HEK293 (cell line): ENCODE results near the gene PRKCZ.

Experiments
- PRDM1 ChIP-seq: fragments of 450-650 bp; formaldehyde crosslinking; IDR thresholded peaks from 2 replicates; pipeline ENCODE4; 2016; ENCODE audit warnings: missing biosample characterization, missing genetic modification characterization
- ZBTB17 ChIP-seq: fragments of 450-650 bp; formaldehyde crosslinking; IDR thresholded peaks from 2 replicates; pipeline ENCODE4 v1.5.1; 2016; ENCODE audit warnings: missing biosample characterization, missing genetic modification characterization
- ZNF24 ChIP-seq: fragments of 450-650 bp; formaldehyde crosslinking; IDR thresholded peaks from 2 replicates; pipeline ENCODE4 v1.5.1; 2016; ENCODE audit warnings: missing biosample characterization, missing genetic modification characterization
- ZNF350 ChIP-seq: fragments of 450-650 bp; formaldehyde crosslinking; IDR thresholded peaks from 2 replicates; pipeline ENCODE4 v1.5.0; 2017; ENCODE audit warnings: missing biosample characterization, mild to moderate bottlenecking, missing genetic modification characterization
- ZNF76 ChIP-seq: fragments of 450-650 bp; formaldehyde crosslinking; IDR thresholded peaks from 2 replicates; pipeline ENCODE4; 2016; ENCODE audit warnings: low read depth, missing biosample characterization, missing genetic modification characterization, borderline replicate concordance
- ZNF830 ChIP-seq: fragments of 450-650 bp; IDR thresholded peaks from 2 replicates; pipeline ENCODE4 v1.5.0; 2018; ENCODE audit warnings: missing biosample characterization, missing genetic modification characterization, low read depth, mild to moderate bottlenecking, moderate library complexity
- TF ChIP-seq, protein P1 (sequence below): fragments of 450-650 bp; formaldehyde crosslinking; IDR thresholded peaks from 2 replicates; pipeline ENCODE4 v1.5.0; 2017; ENCODE audit warnings: missing biosample characterization, missing genetic modification characterization, borderline replicate concordance
- TF ChIP-seq, protein P2 (sequence below): fragments of 450-650 bp; formaldehyde crosslinking; IDR thresholded peaks from 2 replicates; pipeline ENCODE4 v1.5.1; 2016; ENCODE audit warnings: missing biosample characterization, missing genetic modification characterization
- TF ChIP-seq, protein P3 (sequence below): fragments of 450-650 bp; formaldehyde crosslinking; IDR thresholded peaks from 2 replicates; pipeline ENCODE4 v1.5.1; 2017; ENCODE audit warnings: missing biosample characterization, missing genetic modification characterization
- TF ChIP-seq, protein P4 (sequence below): fragments of 450-650 bp; formaldehyde crosslinking; IDR thresholded peaks from 2 replicates; pipeline ENCODE4 v1.5.1; 2016; ENCODE audit warnings: missing biosample characterization, missing genetic modification characterization
- TF ChIP-seq, protein P5 (sequence below): fragments of 450-650 bp; formaldehyde crosslinking; IDR thresholded peaks from 2 replicates; pipeline ENCODE4 v1.5.1; 2016; ENCODE audit warnings: missing biosample characterization, missing genetic modification characterization
- TF ChIP-seq, protein P6 (sequence below): fragments of 450-650 bp; formaldehyde crosslinking; IDR thresholded peaks from 2 replicates; pipeline ENCODE4 v1.5.1; 2016; ENCODE audit warnings: missing biosample characterization, missing genetic modification characterization, low read depth
- TF ChIP-seq, protein P7 (sequence below): fragments of 450-650 bp; formaldehyde crosslinking; conservative IDR thresholded peaks from 2 replicates; pipeline ENCODE4 v1.5.1; 2016; ENCODE audit warnings: low read depth, missing biosample characterization, missing genetic modification characterization
- TF ChIP-seq, protein P8 (sequence below): fragments of 450-650 bp; formaldehyde crosslinking; IDR thresholded peaks from 2 replicates; pipeline ENCODE4 v1.5.1; 2016; ENCODE audit warnings: missing biosample characterization, missing genetic modification characterization

DNA sequence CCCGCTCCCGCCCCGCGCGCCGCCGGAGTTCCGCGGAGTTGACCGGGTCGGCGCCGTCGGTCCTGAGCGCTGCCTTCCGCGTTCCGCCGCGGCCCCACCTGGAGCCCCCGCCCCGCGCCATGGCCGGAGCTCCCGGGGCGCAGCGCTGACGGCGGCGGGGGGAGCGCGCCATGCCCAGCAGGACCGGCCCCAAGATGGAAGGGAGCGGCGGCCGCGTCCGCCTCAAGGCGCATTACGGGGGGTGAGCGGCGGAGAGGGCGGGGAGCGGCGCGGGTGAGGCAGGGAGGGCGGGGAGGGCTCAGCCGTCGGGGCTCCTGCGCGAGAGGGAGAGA is 216 bp downstream of the PRKCZ start:
- TF ChIP-seq, protein P1, sequence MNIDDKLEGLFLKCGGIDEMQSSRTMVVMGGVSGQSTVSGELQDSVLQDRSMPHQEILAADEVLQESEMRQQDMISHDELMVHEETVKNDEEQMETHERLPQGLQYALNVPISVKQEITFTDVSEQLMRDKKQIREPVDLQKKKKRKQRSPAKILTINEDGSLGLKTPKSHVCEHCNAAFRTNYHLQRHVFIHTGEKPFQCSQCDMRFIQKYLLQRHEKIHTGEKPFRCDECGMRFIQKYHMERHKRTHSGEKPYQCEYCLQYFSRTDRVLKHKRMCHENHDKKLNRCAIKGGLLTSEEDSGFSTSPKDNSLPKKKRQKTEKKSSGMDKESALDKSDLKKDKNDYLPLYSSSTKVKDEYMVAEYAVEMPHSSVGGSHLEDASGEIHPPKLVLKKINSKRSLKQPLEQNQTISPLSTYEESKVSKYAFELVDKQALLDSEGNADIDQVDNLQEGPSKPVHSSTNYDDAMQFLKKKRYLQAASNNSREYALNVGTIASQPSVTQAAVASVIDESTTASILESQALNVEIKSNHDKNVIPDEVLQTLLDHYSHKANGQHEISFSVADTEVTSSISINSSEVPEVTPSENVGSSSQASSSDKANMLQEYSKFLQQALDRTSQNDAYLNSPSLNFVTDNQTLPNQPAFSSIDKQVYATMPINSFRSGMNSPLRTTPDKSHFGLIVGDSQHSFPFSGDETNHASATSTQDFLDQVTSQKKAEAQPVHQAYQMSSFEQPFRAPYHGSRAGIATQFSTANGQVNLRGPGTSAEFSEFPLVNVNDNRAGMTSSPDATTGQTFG (tag by site-specific recombination): no peak
- TF ChIP-seq, protein P2, sequence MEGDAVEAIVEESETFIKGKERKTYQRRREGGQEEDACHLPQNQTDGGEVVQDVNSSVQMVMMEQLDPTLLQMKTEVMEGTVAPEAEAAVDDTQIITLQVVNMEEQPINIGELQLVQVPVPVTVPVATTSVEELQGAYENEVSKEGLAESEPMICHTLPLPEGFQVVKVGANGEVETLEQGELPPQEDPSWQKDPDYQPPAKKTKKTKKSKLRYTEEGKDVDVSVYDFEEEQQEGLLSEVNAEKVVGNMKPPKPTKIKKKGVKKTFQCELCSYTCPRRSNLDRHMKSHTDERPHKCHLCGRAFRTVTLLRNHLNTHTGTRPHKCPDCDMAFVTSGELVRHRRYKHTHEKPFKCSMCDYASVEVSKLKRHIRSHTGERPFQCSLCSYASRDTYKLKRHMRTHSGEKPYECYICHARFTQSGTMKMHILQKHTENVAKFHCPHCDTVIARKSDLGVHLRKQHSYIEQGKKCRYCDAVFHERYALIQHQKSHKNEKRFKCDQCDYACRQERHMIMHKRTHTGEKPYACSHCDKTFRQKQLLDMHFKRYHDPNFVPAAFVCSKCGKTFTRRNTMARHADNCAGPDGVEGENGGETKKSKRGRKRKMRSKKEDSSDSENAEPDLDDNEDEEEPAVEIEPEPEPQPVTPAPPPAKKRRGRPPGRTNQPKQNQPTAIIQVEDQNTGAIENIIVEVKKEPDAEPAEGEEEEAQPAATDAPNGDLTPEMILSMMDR: no peak
- TF ChIP-seq, protein P3, sequence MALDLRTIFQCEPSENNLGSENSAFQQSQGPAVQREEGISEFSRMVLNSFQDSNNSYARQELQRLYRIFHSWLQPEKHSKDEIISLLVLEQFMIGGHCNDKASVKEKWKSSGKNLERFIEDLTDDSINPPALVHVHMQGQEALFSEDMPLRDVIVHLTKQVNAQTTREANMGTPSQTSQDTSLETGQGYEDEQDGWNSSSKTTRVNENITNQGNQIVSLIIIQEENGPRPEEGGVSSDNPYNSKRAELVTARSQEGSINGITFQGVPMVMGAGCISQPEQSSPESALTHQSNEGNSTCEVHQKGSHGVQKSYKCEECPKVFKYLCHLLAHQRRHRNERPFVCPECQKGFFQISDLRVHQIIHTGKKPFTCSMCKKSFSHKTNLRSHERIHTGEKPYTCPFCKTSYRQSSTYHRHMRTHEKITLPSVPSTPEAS (tag by site-specific recombination): no peak
- no peak for TF ChIP-seq ZNF76 (tag by site-specific recombination)
- TF ChIP-seq, protein P4, sequence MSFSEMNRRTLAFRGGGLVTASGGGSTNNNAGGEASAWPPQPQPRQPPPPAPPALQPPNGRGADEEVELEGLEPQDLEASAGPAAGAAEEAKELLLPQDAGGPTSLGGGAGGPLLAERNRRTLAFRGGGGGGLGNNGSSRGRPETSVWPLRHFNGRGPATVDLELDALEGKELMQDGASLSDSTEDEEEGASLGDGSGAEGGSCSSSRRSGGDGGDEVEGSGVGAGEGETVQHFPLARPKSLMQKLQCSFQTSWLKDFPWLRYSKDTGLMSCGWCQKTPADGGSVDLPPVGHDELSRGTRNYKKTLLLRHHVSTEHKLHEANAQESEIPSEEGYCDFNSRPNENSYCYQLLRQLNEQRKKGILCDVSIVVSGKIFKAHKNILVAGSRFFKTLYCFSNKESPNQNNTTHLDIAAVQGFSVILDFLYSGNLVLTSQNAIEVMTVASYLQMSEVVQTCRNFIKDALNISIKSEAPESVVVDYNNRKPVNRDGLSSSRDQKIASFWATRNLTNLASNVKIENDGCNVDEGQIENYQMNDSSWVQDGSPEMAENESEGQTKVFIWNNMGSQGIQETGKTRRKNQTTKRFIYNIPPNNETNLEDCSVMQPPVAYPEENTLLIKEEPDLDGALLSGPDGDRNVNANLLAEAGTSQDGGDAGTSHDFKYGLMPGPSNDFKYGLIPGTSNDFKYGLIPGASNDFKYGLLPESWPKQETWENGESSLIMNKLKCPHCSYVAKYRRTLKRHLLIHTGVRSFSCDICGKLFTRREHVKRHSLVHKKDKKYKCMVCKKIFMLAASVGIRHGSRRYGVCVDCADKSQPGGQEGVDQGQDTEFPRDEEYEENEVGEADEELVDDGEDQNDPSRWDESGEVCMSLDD: no peak
- no peak for TF ChIP-seq PRDM1 (tag by site-specific recombination)
- TF ChIP-seq, protein P5, sequence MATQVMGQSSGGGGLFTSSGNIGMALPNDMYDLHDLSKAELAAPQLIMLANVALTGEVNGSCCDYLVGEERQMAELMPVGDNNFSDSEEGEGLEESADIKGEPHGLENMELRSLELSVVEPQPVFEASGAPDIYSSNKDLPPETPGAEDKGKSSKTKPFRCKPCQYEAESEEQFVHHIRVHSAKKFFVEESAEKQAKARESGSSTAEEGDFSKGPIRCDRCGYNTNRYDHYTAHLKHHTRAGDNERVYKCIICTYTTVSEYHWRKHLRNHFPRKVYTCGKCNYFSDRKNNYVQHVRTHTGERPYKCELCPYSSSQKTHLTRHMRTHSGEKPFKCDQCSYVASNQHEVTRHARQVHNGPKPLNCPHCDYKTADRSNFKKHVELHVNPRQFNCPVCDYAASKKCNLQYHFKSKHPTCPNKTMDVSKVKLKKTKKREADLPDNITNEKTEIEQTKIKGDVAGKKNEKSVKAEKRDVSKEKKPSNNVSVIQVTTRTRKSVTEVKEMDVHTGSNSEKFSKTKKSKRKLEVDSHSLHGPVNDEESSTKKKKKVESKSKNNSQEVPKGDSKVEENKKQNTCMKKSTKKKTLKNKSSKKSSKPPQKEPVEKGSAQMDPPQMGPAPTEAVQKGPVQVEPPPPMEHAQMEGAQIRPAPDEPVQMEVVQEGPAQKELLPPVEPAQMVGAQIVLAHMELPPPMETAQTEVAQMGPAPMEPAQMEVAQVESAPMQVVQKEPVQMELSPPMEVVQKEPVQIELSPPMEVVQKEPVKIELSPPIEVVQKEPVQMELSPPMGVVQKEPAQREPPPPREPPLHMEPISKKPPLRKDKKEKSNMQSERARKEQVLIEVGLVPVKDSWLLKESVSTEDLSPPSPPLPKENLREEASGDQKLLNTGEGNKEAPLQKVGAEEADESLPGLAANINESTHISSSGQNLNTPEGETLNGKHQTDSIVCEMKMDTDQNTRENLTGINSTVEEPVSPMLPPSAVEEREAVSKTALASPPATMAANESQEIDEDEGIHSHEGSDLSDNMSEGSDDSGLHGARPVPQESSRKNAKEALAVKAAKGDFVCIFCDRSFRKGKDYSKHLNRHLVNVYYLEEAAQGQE: no peak
- TF ChIP-seq, protein P6, sequence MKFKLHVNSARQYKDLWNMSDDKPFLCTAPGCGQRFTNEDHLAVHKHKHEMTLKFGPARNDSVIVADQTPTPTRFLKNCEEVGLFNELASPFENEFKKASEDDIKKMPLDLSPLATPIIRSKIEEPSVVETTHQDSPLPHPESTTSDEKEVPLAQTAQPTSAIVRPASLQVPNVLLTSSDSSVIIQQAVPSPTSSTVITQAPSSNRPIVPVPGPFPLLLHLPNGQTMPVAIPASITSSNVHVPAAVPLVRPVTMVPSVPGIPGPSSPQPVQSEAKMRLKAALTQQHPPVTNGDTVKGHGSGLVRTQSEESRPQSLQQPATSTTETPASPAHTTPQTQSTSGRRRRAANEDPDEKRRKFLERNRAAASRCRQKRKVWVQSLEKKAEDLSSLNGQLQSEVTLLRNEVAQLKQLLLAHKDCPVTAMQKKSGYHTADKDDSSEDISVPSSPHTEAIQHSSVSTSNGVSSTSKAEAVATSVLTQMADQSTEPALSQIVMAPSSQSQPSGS (tag by site-specific recombination): no peak
- TF ChIP-seq ZNF24 (tag by site-specific recombination): no peak
- TF ChIP-seq, protein P7, sequence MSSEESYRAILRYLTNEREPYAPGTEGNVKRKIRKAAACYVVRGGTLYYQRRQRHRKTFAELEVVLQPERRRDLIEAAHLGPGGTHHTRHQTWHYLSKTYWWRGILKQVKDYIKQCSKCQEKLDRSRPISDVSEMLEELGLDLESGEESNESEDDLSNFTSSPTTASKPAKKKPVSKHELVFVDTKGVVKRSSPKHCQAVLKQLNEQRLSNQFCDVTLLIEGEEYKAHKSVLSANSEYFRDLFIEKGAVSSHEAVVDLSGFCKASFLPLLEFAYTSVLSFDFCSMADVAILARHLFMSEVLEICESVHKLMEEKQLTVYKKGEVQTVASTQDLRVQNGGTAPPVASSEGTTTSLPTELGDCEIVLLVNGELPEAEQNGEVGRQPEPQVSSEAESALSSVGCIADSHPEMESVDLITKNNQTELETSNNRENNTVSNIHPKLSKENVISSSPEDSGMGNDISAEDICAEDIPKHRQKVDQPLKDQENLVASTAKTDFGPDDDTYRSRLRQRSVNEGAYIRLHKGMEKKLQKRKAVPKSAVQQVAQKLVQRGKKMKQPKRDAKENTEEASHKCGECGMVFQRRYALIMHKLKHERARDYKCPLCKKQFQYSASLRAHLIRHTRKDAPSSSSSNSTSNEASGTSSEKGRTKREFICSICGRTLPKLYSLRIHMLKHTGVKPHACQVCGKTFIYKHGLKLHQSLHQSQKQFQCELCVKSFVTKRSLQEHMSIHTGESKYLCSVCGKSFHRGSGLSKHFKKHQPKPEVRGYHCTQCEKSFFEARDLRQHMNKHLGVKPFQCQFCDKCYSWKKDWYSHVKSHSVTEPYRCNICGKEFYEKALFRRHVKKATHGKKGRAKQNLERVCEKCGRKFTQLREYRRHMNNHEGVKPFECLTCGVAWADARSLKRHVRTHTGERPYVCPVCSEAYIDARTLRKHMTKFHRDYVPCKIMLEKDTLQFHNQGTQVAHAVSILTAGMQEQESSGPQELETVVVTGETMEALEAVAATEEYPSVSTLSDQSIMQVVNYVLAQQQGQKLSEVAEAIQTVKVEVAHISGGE (tag by site-specific recombination): no peak
- TF ChIP-seq, protein P8, sequence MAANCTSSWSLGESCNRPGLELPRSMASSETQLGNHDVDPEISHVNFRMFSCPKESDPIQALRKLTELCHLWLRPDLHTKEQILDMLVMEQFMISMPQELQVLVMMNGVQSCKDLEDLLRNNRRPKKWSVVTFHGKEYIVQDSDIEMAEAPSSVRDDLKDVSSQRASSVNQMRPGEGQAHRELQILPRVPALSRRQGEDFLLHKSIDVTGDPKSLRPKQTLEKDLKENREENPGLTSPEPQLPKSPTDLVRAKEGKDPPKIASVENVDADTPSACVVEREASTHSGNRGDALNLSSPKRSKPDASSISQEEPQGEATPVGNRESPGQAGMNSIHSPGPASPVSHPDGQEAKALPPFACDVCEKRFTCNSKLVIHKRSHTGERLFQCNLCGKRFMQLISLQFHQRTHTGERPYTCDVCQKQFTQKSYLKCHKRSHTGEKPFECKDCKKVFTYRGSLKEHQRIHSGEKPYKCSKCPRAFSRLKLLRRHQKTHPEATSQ (tag by site-specific recombination): no peak
- TF ChIP-seq ZNF350 (tag by site-specific recombination): no peak
- TF ChIP-seq ZNF830 (tag by site-specific recombination): no peak
- no peak for TF ChIP-seq ZBTB17 (tag by site-specific recombination)
